GM12872 (cell line): ENCODE data around the gene COBL.

Experiments used
- CTCF ChIP-seq: IDR thresholded peaks from 3 replicates; pipeline ENCODE4 v1.5.1; 2011; ENCODE audit warnings: low read depth, mild to moderate bottlenecking, low read length, moderate library complexity; ENCODE audit not compliant: insufficient read depth

COBL gene

GRCh38 chr7:51187941-51188340 is 128.7 kb downstream of the COBL start:
- no peak for TF ChIP-seq CTCF

GRCh38 chr7:51186531-51186930 is 130.1 kb downstream of the COBL start:
- TF ChIP-seq CTCF, result no peak

- no peak for TF ChIP-seq CTCF
These were observed 133.9 kb downstream of the COBL start for GRCh38 chr7:51182636-51183166.

- TF ChIP-seq CTCF, result no peak
These were observed 136.5 kb downstream of the COBL start for GRCh38 chr7:51180092-51180491.

- TF ChIP-seq CTCF, result no peak
These were observed 140.6 kb downstream of the COBL start for GRCh38 chr7:51175992-51176388.

- no peak for TF ChIP-seq CTCF
These were observed 141.2 kb downstream of the COBL start for GRCh38 chr7:51175316-51175991.

- TF ChIP-seq CTCF, result no peak
These were observed 151.3 kb downstream of the COBL start for GRCh38 chr7:51165337-51165736.
